H1 (cell line): ENCODE measurements around the gene TRAF3IP3. TPM values are rescaled to one million over a fixed set of nuclear protein-coding genes. Genes with fewer than 3 reads are reported as not detected.

Experiments used
- CTCF ChIA-PET: fragments of 300-600 bp; sonication (Branson Sonifier 250); formaldehyde crosslinking; loops from one replicate; lab custom pipeline; 2021; ENCODE audit not compliant: partially characterized antibody; lab: Charles Lee
- POLR2A ChIA-PET: fragments of 300-600 bp; sonication (Branson Sonifier 250); formaldehyde crosslinking; loops from one replicate; lab custom pipeline; 2021; ENCODE audit warnings: inconsistent platforms; ENCODE audit not compliant: partially characterized antibody; lab: Charles Lee
- DNase-seq, 2 experiments: peaks; one replicate each; pipeline versions ENCODE4 v3.0.0 to v3.0.0-alpha.2; 2010 to 2022; ENCODE audit warnings: low spot score in 2 of 2, low read depth in 1 of 2, mixed read lengths in 1 of 2
- FAIRE-seq: peaks from 2 replicates; lab custom pipeline; 2011; peaks lifted over from hg19 to GRCh38; lab: Jason Lieb, UNC
- H2AFZ ChIP-seq: 2 replicates; pipeline ENCODE4 v1.8.1; 2012; ENCODE audit warnings: low read length, inconsistent platforms
- H2AK5ac ChIP-seq: 2 replicates; pipeline ENCODE4 v1.6.1; 2013; ENCODE audit warnings: low read depth, low read length
- H2BK120ac ChIP-seq: replicated peaks from 2 replicates; pipeline ENCODE3; 2013; ENCODE audit warnings: low read depth, low read length, inconsistent platforms
- H2BK12ac ChIP-seq: 2 replicates; pipeline ENCODE4 v1.6.1; 2013; ENCODE audit warnings: low read depth, low read length
- H2BK15ac ChIP-seq: 2 replicates; pipeline ENCODE4 v1.6.1; 2013; ENCODE audit warnings: low read length
- H2BK20ac ChIP-seq: 2 replicates; pipeline ENCODE4 v1.6.1; 2013; ENCODE audit warnings: low read length
- H2BK5ac ChIP-seq: 2 replicates; pipeline ENCODE4 v1.6.1; 2013; ENCODE audit warnings: low read depth, low read length
- H3K14ac ChIP-seq: 2 replicates; pipeline ENCODE4 v1.6.1; 2013; ENCODE audit warnings: inconsistent platforms; ENCODE audit not compliant: insufficient read length
- H3K18ac ChIP-seq: 2 replicates; pipeline ENCODE4 v1.6.1; 2013; ENCODE audit warnings: low read length; ENCODE audit errors: extremely low read depth
- H3K23ac ChIP-seq: 2 replicates; pipeline ENCODE4 v1.6.1; 2013; ENCODE audit warnings: inconsistent platforms; ENCODE audit not compliant: insufficient read length
- H3K23me2 ChIP-seq: 2 replicates; pipeline ENCODE4 v1.6.1; 2013; ENCODE audit warnings: low read depth, low read length
- H3K27ac ChIP-seq: 2 replicates; pipeline ENCODE4 v1.6.1; 2011; ENCODE audit warnings: low read depth, low read length, inconsistent platforms
- H3K27me3 ChIP-seq, 4 experiments: replicated peaks in 1 of 4; 1 replicate in 1 of 4; 2 replicates in 3 of 4; pipeline versions ENCODE4 v1.6.1 to v1.8.1; 2011 to 2013; ENCODE audit warnings: low read length in 3 of 4, mild to moderate bottlenecking in 3 of 4, inconsistent platforms in 2 of 4, mixed read lengths in 2 of 4, moderate library complexity in 1 of 4; ENCODE audit not compliant: control insufficient read depth in 3 of 4, insufficient read depth in 3 of 4; ENCODE audit errors: extremely low read depth in 1 of 4
- H3K36me3 ChIP-seq, 4 experiments: 2 replicates each; pipeline versions ENCODE4 v1.6.1 to v1.8.1; 2011 to 2013; ENCODE audit warnings: mild to moderate bottlenecking in 4 of 4, low read length in 3 of 4, moderate library complexity in 2 of 4, control low read depth in 1 of 4, inconsistent platforms in 1 of 4; ENCODE audit not compliant: insufficient read depth in 4 of 4, control insufficient read depth in 2 of 4
- H3K4ac ChIP-seq: replicated peaks from 2 replicates; pipeline ENCODE3; 2013; ENCODE audit warnings: low read length, low read depth, mixed read lengths, inconsistent platforms; ENCODE audit not compliant: insufficient read length
- H3K4me1 ChIP-seq, 4 experiments: replicated peaks in 1 of 4; 1 replicate in 1 of 4; 2 replicates in 3 of 4; pipeline versions ENCODE4 v1.6.1 to v1.8.1; 2011 to 2013; ENCODE audit warnings: low read length in 3 of 4, inconsistent platforms in 2 of 4, mixed read lengths in 1 of 4; ENCODE audit not compliant: insufficient read depth in 4 of 4, control insufficient read depth in 3 of 4
- H3K4me2 ChIP-seq, 2 experiments: 2 replicates each; pipeline versions ENCODE4 v1.6.1 to v1.8.1; 2011 to 2013; ENCODE audit warnings: low read depth in 2 of 2, low read length in 2 of 2, control low read depth in 1 of 2, inconsistent platforms in 1 of 2, mild to moderate bottlenecking in 1 of 2; ENCODE audit not compliant: insufficient read depth in 1 of 2
- H3K4me3 ChIP-seq, 4 experiments: fragments of 200-600, 300-600 bp in 1 of 4; sonication (generic), shearing (Covaris generic), sonication (Bioruptor Twin) in 1 of 4; 2 replicates each; pipeline versions ENCODE4 v1.5.1 to v1.8.1; 2011 to 2016; ENCODE audit warnings: low read length in 4 of 4, low read depth in 3 of 4, control low read depth in 2 of 4, inconsistent platforms in 2 of 4, mild to moderate bottlenecking in 2 of 4, mixed read lengths in 1 of 4, moderate library complexity in 1 of 4; ENCODE audit not compliant: insufficient read depth in 2 of 4; ENCODE audit errors: extremely low read depth in 1 of 4
- H3K56ac ChIP-seq: replicated peaks from 2 replicates; pipeline ENCODE3; 2013; ENCODE audit warnings: low read depth, mild to moderate bottlenecking, mixed read lengths, low read length, inconsistent platforms; ENCODE audit not compliant: insufficient read length
- H3K79me1 ChIP-seq: 2 replicates; pipeline ENCODE4 v1.6.1; 2013; ENCODE audit warnings: low read depth, low read length, control low read depth
- H3K79me2 ChIP-seq, 2 experiments: 2 replicates each; pipeline versions ENCODE4 v1.6.1 to v1.8.1; 2012 to 2013; ENCODE audit warnings: low read length in 2 of 2, mild to moderate bottlenecking in 2 of 2, inconsistent platforms in 1 of 2; ENCODE audit not compliant: insufficient read depth in 2 of 2, control insufficient read depth in 1 of 2
- H3K9ac ChIP-seq, 4 experiments: replicated peaks in 1 of 4; 1 replicate in 1 of 4; 2 replicates in 3 of 4; pipeline versions ENCODE4 v1.6.1 to v1.8.1; 2011 to 2013; ENCODE audit warnings: low read depth in 3 of 4, low read length in 3 of 4, control low read depth in 2 of 4, mild to moderate bottlenecking in 2 of 4, moderate library complexity in 2 of 4, inconsistent platforms in 1 of 4; ENCODE audit errors: extremely low read depth in 1 of 4
- H3K9me3 ChIP-seq, 2 experiments: 2 replicates each; pipeline versions ENCODE4 v1.6.1 to v1.8.1; 2012 to 2013; ENCODE audit warnings: mild to moderate bottlenecking in 2 of 2, moderate library complexity in 2 of 2, control low read depth in 1 of 2, inconsistent platforms in 1 of 2, low read depth in 1 of 2, low read length in 1 of 2, mixed read lengths in 1 of 2; ENCODE audit not compliant: insufficient read depth in 2 of 2
- H4K20me1 ChIP-seq, 2 experiments: replicated peaks in 1 of 2; 2 replicates each; pipeline versions ENCODE3 to v1.8.1; 2011 to 2013; ENCODE audit warnings: inconsistent platforms in 2 of 2, low read length in 2 of 2, mild to moderate bottlenecking in 1 of 2; ENCODE audit not compliant: insufficient read depth in 2 of 2, control insufficient read depth in 1 of 2
- H4K5ac ChIP-seq: 2 replicates; pipeline ENCODE4 v1.6.1; 2013; ENCODE audit warnings: low read length, low read depth, mixed read lengths, inconsistent platforms; ENCODE audit not compliant: insufficient read length
- H4K8ac ChIP-seq: 2 replicates; pipeline ENCODE4 v1.8.0; 2013; ENCODE audit warnings: mild to moderate bottlenecking, moderate library complexity, low read length, inconsistent platforms; ENCODE audit not compliant: insufficient read depth; ENCODE audit errors: extremely low read depth
- H4K91ac ChIP-seq: replicated peaks from 2 replicates; pipeline ENCODE3; 2013; ENCODE audit warnings: low read length, mixed read lengths, inconsistent platforms; ENCODE audit not compliant: insufficient read length
- CBX8 ChIP-seq: fragments of 300-800, 300-1000 bp; sonication (generic); IDR thresholded peaks from 2 replicates; pipeline ENCODE4 v1.7.1; 2016; ENCODE audit warnings: low read depth, low read length, borderline replicate concordance
- CHD2 ChIP-seq: IDR thresholded peaks from 2 replicates; pipeline ENCODE4 v1.6.1; 2012; ENCODE audit warnings: low read length, improper control_type of control experiment
- CREB1 ChIP-seq: IDR thresholded peaks from 2 replicates; pipeline ENCODE4 v1.6.1; 2012; ENCODE audit warnings: inconsistent platforms
- KDM4A ChIP-seq: IDR thresholded peaks from one replicate; pipeline ENCODE4 v1.7.1; 2012; ENCODE audit warnings: low read depth, mild to moderate bottlenecking, moderate library complexity, low read length, inconsistent platforms; ENCODE audit not compliant: severe bottlenecking
- PHF8 ChIP-seq: fragments of 200-600 bp; sonication (generic); conservative IDR thresholded peaks from 2 replicates; pipeline ENCODE4 v1.7.1; 2012; ENCODE audit warnings: low read depth, mild to moderate bottlenecking, inconsistent platforms, low read length, moderate library complexity
- SIRT6 ChIP-seq: IDR thresholded peaks from one replicate; pipeline ENCODE4 v1.7.1; 2012; ENCODE audit warnings: low read length, inconsistent platforms
- SP1 ChIP-seq: IDR thresholded peaks from 2 replicates; pipeline ENCODE4 v1.6.1; 2011; ENCODE audit warnings: low read depth, low read length
- SRF ChIP-seq: IDR thresholded peaks from 2 replicates; pipeline ENCODE4 v1.6.1; 2011; ENCODE audit warnings: mild to moderate bottlenecking, low read depth, low read length, moderate library complexity
- TCF12 ChIP-seq: IDR thresholded peaks from 2 replicates; pipeline ENCODE4 v1.6.1; 2011; ENCODE audit warnings: low read depth, mild to moderate bottlenecking, low read length
- WGBS, 2 experiments: shearing (Covaris generic) in 1 of 2; methylation state at CpG; one replicate each; pipeline versions ENCODE4 v1.1.6 to v1.1.7; 2013 to 2015; ENCODE audit warnings: low lambda C conversion rate in 2 of 2, mixed read lengths in 2 of 2, inconsistent platforms in 1 of 2, low coverage in 1 of 2, missing lambda C conversion rate in 1 of 2; ENCODE audit not compliant: insufficient replicate concordance in 2 of 2, insufficient coverage in 1 of 2, insufficient read length in 1 of 2; ENCODE audit errors: extremely low coverage in 1 of 2, missing lambda C conversion rate in 1 of 2; 5-methylcytosine and 5-hydroxymethylcytosine counted together
- polyA plus RNA-seq, 7 experiments: library from polyadenylated mRNA; depleted of rRNA in 3 of 7; stranded (reverse) in 5 of 7; unstranded in 2 of 7; fragments of >200 nt in 5 of 7; fragments of 200-250 nt in 2 of 7; gene quantifications; 1 replicate in 5 of 7; 2 replicates in 1 of 7; 4 replicates in 1 of 7; pipeline versions ENCODE4 v1.2.1 to v1.2.3, GENCODE V29; 2011 to 2013; ENCODE audit warnings: missing spikeins in 2 of 7, mixed read lengths in 2 of 7
- total RNA-seq: library from RNA; stranded (reverse); fragmentation: NEBNext Ultra II Directional; extraction: Animal tissue kit (Norgen Biotek cat#: 25700); gene quantifications from 2 replicates; pipeline ENCODE4 v1.2.1, GENCODE V29; 2021

TRAF3IP3 gene
- total and polyA plus RNA-seq, 2 of the 8 experiments (the other 6 are each of a cell fraction or from before 2014, with no cell fraction given), result not detected

GRCh38 chr1:209817691-209818090 is 61.8 kb downstream of the TRAF3IP3 start:
- Histone ChIP-seq H4K8ac (no peak overlapping the region), H3K79me2 (no peaks in the 10 kb centered on the region)
- POLR2A ChIA-PET, result no interaction called here
- TF ChIP-seq TCF12 (no peak), CBX8 (no peak), SIRT6 (no peak), SP1 (no peak), CREB1 (no peak), KDM4A (no peak), SRF (no peak), CHD2 (no peak), PHF8 (no peak)
- TF ChIP-seq, all 59 proteins: peak for 0
- H3K14ac ChIP-seq, result no peak overlapping the region
- no peaks in the 10 kb centered on the region; a peak in 1 of 7 replicates for H3K27me3 ChIP-seq
- no peak overlapping the region for H2AFZ ChIP-seq
- H3K23me2 ChIP-seq, result no peaks in the 10 kb centered on the region
- no peaks in the 10 kb centered on the region for H3K9me3 ChIP-seq
- H3K23ac ChIP-seq, result no peak overlapping the region
- no peak overlapping the region for H2BK120ac ChIP-seq
- no peaks in the 10 kb centered on the region for H3K36me3 ChIP-seq
- no peak overlapping the region for H3K27ac ChIP-seq
- H3K4me2 ChIP-seq, result no peak overlapping the region
- no peak overlapping the region for H3K9ac ChIP-seq
- no peak overlapping the region for H3K4ac ChIP-seq
- no peak overlapping the region for H2BK12ac ChIP-seq
- H3K4me3 ChIP-seq, result no peak overlapping the region
- no peaks in the 10 kb centered on the region for H4K20me1 ChIP-seq
- no peak for FAIRE-seq
- CTCF ChIA-PET, result interaction anchor here (0.8 to 11.7 kb wide), 7 partner anchors 8 to 483 kb away, joined by 3 to 254 read pairs (median 4); partner anchors contain the start of genes IRF6 and UTP25
- peaks cover 0 to 2% (median 0%) of the 10 kb centered on the region in 4 experiments; a peak in 3 of 7 replicates for H3K4me1 ChIP-seq
- H2BK20ac ChIP-seq, result no peak overlapping the region
- H4K5ac ChIP-seq, result no peak overlapping the region
- no peak overlapping the region for H3K56ac ChIP-seq
- DNase-seq, result no peak
- H3K18ac ChIP-seq, result no peak overlapping the region
- no peak overlapping the region for H2BK15ac ChIP-seq
- no peaks in the 10 kb centered on the region for H3K79me1 ChIP-seq
- WGBS, 2 experiments, result 93% methylated on average over 1 of the region's 1 CpG; no CpG with 5 or more reads in 1 of the 2 experiments
- H2AK5ac ChIP-seq, result no peak overlapping the region
- H2BK5ac ChIP-seq, result no peak overlapping the region
- no peak overlapping the region for H4K91ac ChIP-seq
